Measurements from ENCODE around the gene THAP8.

The THAP8 gene

DNA sequence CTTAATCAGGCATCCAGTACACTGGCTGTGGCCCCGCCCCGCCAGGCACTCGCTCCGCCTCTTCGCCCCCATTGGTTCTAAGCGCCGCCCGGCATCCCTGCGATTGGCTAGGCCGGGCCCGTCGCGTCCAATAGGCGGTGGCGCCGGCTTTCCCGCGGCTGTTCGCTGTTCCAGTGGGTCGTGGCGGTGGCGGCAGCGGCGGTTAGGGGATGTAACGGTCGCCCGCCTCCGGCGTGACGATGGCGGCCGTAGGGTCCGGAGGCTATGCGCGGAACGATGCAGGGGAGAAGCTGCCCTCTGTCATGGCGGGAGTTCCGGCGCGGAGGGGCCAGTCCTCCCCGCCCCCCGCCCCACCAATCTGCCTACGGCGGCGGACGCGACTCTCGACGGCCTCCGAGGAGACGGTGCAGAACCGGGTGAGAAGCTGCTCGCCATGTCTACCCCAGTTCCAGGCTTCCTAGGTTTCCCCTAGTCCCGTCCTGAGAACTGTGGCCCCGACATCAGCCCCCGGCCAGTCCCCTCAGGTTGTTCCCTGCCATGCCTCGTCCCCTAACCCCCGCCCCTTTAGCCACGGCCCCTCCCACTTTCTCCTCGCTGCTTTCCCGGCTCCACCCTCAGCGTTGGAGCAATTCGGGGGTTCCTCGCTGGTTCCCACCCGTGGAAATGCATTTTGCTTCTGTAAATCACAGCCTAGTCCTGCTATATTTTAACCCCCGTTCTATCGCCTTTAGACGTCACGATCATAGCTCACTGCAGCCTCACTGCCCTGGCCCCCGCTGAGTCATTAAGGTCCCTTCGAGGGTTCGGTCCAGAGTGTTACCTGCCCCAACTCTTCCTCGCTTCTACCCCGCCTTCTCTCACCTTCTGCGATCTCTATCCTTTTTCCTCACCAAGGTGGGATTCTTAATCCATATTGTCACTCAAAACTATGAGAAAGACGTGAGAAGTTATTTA, 925 bp upstream of the THAP8 start, which contains the start of gene WDR62:
Gene WDR62 (plus strand): TSS at position 165 of the 954 bp plus-strand sequence. CDS start 75 bp downstream, at position 240.
- Histone ChIP-seq H3K4me3 (replicated peaks; ENCODE audit: low read depth, low read length) (peak within 1 kb of the TSS; percentile 88), H3K36me3 (ENCODE audit: control insufficient read depth, insufficient read depth, low read length) (peaks cover 3% of the 10 kb centered on the region; the same call in 1 of the 2 replicates), H3K27me3 (replicated peaks; ENCODE audit: control insufficient read depth, insufficient read depth, low read length) (no peaks in the 10 kb centered on the region)
- TF ChIP-seq, protein P1, sequence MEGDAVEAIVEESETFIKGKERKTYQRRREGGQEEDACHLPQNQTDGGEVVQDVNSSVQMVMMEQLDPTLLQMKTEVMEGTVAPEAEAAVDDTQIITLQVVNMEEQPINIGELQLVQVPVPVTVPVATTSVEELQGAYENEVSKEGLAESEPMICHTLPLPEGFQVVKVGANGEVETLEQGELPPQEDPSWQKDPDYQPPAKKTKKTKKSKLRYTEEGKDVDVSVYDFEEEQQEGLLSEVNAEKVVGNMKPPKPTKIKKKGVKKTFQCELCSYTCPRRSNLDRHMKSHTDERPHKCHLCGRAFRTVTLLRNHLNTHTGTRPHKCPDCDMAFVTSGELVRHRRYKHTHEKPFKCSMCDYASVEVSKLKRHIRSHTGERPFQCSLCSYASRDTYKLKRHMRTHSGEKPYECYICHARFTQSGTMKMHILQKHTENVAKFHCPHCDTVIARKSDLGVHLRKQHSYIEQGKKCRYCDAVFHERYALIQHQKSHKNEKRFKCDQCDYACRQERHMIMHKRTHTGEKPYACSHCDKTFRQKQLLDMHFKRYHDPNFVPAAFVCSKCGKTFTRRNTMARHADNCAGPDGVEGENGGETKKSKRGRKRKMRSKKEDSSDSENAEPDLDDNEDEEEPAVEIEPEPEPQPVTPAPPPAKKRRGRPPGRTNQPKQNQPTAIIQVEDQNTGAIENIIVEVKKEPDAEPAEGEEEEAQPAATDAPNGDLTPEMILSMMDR (IDR thresholded peaks at IDR 0.05; ENCODE audit: insufficient read depth, low read length, poor library complexity, severe bottlenecking), result no peak
- DNase-seq (ENCODE audit: extremely low read depth, insufficient read length), result peak; percentile 97

DNA sequence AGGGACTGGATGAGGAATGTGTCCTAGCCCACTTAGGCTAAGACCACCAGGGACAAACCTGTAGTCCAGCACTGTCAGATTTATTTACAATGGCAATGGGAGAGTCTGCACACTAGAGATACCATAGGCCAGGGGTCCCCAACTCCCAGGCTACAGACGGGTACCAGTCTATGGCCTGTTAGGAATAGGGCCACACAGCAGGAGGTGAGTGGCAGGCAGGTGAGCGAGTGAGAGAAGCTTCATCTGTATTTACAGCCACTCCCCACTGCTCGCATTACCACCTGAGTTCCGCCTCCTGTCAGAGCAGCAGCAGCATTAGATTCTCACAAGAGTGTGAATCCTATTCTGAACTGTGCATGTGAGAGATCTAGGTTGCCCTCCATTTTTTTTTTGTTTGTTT, 2.4 kb downstream of the THAP8 start:
- TF ChIP-seq, protein P1 (IDR thresholded peaks at IDR 0.05; ENCODE audit: insufficient read depth, low read length, poor library complexity, severe bottlenecking), result no peak
- H3K36me3 ChIP-seq (ENCODE audit: control insufficient read depth, insufficient read depth, low read length), result no peaks in the 10 kb centered on the region; the same call in 1 of the 2 replicates
- no peak for DNase-seq (ENCODE audit: extremely low read depth, insufficient read length)
- H3K4me3 ChIP-seq (replicated peaks; ENCODE audit: low read depth, low read length), result no peak overlapping the region
- no peaks in the 10 kb centered on the region for H3K27me3 ChIP-seq (replicated peaks; ENCODE audit: control insufficient read depth, insufficient read depth, low read length)

DNA sequence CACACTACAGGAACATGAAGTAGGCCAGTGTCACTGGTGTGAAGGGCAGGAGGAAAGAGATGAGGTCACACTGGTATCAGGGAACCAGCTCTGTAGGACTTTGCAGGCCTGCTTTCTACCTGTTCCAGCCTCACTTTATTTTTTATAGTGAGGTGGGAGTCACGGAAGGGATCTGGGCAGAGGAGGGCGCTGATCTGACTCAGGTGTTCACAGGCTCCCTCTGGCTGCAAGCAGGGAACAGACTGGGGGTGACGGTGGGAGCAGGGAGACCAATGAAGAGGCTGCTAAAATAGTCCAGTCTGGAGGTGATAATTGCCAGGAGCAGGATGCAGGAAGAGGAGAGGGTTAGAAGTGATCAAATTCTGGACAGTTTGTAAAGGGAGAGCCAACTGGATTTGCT, 2.8 kb downstream of the THAP8 start:
- TF ChIP-seq, protein P1 (IDR thresholded peaks at IDR 0.05; ENCODE audit: insufficient read depth, low read length, poor library complexity, severe bottlenecking), result peak; percentile 32
- no peak overlapping the region for H3K4me3 ChIP-seq (replicated peaks; ENCODE audit: low read depth, low read length)
- H3K36me3 ChIP-seq (ENCODE audit: control insufficient read depth, insufficient read depth, low read length), result no peaks in the 10 kb centered on the region; the same call in 1 of the 2 replicates
- no peak for DNase-seq (ENCODE audit: extremely low read depth, insufficient read length)
- H3K27me3 ChIP-seq (replicated peaks; ENCODE audit: control insufficient read depth, insufficient read depth, low read length), result no peaks in the 10 kb centered on the region

DNA sequence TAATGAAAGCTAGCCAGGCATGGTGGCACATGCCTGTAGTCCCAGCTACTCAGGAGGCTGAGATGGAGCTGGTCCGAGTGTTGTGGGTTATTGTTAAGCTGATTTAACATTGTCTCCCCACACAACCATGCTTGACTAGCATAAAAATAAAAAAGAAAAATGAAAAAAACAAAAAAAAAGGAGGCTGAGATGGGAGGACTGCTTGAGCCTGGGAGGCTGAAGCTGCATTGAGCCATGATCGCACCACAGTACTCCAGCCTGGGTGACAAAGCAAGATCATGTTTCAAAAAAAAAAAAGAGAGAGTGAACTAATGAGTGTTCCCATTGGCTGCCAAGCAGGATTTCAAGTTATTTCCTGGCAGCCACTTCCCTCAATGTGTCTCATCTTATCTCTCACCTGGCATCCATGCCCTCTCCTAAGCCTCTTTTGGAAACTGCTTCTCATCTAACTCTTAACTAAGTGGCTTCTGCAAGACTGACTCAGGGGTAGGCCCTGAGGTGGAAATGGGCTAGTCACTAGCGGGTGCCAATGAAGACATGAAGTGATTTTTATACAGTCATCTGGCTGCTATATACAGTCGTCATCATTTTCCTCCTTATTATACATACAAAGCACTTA, 4.9 kb downstream of the THAP8 start:
- Histone ChIP-seq H3K27me3 (replicated peaks; ENCODE audit: control insufficient read depth, insufficient read depth, low read length) (no peaks in the 10 kb centered on the region), H3K4me3 (replicated peaks; ENCODE audit: low read depth, low read length) (no peak overlapping the region), H3K36me3 (ENCODE audit: control insufficient read depth, insufficient read depth, low read length) (no peaks in the 10 kb centered on the region; the same call in 1 of the 2 replicates)
- DNase-seq (ENCODE audit: extremely low read depth, insufficient read length), result no peak
- TF ChIP-seq, protein P1 (IDR thresholded peaks at IDR 0.05; ENCODE audit: insufficient read depth, low read length, poor library complexity, severe bottlenecking), result no peak

DNA sequence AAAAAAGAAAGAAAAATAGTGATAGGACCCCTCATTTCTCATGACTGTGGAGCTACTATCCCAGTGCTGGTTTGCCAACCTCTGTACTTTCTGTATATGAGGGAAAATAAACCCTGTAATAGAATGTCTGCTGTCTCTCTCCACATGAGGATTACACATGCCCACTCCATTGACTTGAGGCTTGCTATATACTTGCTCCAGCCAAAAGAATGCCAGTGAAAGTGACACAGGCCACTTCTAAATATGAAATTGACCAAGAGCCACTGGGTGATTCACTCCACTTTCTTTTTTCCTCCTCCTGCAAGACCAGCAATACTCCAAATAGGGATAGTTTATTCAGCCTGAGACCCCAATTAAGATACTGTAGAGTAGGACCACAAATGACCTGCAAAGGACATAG, 6.2 kb downstream of the THAP8 start:
- Histone ChIP-seq H3K36me3 (ENCODE audit: control insufficient read depth, insufficient read depth, low read length) (no peaks in the 10 kb centered on the region; the same call in 1 of the 2 replicates), H3K27me3 (replicated peaks; ENCODE audit: control insufficient read depth, insufficient read depth, low read length) (no peaks in the 10 kb centered on the region), H3K4me3 (replicated peaks; ENCODE audit: low read depth, low read length) (no peak overlapping the region)
- TF ChIP-seq, protein P1 (IDR thresholded peaks at IDR 0.05; ENCODE audit: insufficient read depth, low read length, poor library complexity, severe bottlenecking), result no peak
- DNase-seq (ENCODE audit: extremely low read depth, insufficient read length), result no peak
